NCI-H187 (cell line): ENCODE measurements around the gene ZNF710.

Experiments used
- DNase-seq, 2 experiments: peaks; one replicate each; lab custom pipeline; 2025; lab: John Stamatoyannopoulos, UW

Gene ZNF710

DNA sequence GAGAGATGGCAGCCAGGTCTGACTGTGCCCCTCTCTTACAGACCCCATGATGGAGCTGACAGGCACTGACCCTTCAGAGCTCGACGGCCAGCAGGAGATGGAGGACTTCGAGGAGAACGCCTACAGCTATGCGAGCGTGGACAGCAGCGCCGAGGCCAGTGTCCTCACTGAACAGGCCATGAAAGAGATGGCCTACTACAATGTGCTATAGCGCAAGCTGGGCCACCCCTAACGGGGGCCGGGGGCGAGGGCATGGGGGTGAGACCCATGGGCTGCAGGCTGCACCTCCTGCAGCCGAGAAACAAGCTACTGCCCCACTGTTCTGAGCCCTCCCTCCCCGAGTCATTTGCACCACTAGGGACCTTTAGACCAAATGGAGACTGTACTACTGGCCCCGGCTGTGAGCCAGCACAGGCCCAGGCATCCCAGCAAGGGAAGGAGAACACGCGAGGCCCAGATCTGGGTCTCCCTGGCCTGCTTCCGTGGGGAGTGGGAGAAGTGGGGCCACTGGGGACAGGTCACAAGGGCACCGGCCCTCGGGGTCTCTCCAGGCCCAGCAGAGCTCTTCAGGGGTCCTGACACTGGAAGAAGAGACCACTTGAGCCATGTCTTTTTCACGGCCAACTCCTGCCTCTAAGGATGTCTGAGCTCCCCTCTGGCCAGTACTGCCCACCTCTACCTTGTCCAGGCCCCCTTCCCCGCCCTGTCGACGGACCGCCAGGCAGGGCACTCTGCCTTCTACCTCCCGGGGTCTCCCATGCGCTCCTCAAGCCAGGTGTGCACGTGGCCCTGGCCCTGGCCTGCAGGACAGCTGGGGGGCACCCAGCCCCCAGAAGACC is 78.7 kb downstream of the ZNF710 start:
- DNase-seq: no peak

DNA sequence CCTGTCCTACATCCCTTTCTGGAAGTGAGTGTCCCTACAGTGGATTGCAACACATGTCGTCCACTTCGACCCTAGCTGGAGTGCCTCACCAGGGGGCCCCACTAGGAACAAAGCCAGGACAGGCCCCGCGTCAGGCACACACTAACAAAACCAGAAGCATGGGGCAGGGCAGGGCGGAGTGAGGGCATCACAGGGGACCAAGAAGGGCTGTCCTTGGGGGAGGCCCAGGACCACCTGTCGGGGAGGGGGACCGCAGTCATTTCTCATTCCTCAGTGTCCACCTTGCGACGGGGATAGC is 79.3 kb downstream of the ZNF710 start:
- no peak for DNase-seq

DNA sequence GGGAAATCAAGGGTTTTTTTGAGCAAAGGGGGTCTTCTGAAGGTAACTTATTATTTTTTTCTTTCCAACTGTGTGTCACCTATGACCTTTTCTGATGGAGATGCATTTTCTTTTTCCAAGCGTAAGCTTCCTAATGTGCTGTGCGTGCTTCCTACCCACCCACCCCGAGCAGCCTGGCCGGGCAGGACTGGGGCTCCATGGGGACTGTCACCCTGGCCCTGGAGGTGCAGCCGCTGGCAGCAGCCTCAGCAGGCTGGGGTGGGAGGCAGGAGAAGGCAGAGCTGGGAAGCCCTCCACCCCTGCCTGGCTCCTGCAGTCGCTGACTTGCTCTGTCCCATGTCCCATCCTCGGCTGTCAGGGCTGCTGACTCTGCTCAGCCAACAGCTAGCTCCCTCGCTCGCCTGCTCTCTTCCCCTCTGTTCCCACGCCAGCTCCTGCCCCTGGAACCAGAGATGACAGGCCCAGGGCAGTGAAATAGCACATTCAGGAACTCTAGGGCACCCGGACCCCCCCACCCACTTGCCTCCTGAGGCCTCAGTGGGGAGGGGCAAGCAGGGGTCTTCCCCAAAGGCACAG is 79.8 kb downstream of the ZNF710 start:
- no peak for DNase-seq

DNA sequence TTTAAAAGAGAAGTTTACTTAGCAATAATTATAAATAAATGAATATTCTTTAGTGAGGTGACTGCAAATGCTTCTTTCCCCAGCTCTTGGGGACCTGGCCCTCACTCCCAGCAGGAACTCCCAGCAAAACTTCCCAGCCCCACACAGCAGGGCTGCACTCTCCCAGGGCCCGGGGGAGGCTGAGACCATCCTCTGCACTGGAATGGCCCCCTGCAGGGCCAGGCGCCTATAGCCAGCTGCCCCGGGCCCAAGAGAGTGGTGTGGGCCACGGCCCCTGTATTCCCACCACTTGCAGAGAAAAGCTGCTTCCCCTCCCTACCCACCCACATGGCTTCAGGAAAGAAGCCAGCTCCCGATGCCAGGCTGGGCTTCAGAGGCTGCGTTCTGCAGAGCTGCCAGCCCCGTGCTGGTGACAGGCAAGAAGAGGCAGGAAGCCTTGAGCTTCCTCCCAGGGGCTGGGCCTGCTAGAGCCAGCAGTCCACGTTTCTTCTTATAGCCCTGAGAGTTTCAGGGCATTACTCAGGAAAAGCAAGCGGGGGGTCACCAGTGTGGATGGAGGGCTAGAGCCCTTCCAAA is 81.1 kb downstream of the ZNF710 start:
- DNase-seq: no peak

DNA sequence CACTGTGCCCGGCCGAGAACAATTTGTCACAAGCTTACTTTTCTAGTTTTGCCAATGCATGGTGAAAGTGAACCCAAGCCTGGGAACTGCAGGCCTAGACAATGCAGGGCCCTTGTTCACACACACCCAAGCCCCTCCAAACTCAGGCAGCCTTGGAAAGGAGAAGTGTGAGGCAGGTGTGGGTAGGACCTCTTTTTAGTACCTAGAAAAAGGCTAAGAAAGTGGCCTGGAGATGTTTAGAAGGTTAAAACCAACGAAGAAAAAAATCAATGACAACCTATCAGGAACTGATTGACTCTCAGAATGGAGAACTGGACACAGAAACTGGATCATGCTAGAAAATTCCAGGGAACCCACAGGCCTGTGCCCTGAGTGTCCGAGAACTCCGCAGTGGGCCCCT is 82.3 kb downstream of the ZNF710 start:
- no peak for DNase-seq

DNA sequence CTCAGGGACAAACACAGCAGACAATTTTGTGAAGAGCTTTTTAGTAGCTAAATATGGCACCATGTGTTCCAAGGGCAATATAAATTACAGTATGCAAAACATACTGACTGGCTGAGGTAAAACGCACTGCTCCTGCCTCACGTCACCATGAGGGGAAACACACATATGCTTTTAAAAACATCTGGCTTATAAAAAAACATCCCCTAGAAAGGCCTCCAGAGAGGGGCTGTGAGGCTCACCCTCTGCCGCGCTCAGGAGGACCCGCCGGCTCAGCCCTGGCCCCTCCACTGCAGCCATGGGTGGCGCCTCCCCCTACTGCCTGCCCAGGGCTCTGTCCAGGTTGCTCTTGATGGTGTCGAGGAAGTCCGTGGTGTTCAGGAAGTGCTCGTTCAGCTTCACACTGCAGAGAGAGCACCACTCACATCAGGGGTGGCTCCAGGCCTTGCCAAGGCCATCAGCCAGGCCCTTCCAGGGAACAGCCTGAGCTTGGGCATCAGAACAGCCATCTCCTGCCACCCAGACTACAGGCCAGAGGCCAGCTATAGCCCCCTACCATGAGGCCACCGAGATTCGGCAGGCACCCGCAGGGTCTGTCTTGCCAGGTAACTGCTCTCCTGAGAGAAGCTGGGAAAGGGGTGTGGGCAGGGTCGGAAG is 83.0 kb downstream of the ZNF710 start:
- no peak for DNase-seq

DNA sequence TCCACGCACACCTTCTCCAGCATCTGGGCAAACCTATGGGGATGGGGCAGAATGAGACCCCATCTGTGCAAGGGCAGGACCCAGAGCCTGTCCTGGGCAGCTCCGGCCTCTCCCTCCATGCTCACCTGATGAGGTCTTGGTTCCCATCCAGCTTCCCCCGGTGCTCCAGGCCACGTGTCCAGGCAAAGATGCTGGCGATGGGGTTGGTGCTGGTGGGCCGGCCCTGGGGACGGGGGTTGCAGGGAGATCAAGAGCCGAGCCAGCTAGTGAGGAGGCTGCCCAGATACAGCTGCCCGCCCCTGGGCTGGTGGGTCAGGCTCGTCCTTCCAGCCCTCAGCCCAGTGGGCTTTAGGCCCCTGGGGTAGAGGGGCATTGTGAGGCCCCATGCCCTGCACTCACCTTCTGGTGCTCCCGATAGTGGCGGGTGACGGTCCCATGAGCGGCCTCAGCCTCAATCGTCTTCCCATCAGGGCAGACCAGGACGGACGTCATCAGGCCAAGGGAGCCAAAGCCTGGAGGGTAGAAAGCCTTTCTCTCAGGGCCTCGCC is 83.8 kb downstream of the ZNF710 start:
- DNase-seq: no peak

DNA sequence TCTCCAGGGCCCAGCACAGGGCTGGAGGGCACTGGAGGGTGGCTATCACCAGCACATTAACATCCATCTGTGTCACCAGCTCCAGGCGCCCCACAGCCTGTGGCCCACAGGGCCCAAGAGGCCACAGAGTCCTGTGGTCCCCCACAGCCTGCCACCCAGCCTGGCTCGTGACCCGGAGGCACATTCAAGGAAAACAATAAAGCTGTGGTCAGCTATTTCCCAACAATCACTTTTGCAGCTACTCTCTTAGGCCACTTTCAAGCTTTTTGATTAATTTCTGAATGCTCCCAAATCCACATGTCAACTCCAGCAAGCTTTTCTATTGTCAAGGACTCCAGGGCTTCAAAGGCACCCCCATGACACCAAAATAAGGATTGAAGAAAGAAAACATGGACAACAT is 84.4 kb downstream of the ZNF710 start:
- no peak for DNase-seq

DNA sequence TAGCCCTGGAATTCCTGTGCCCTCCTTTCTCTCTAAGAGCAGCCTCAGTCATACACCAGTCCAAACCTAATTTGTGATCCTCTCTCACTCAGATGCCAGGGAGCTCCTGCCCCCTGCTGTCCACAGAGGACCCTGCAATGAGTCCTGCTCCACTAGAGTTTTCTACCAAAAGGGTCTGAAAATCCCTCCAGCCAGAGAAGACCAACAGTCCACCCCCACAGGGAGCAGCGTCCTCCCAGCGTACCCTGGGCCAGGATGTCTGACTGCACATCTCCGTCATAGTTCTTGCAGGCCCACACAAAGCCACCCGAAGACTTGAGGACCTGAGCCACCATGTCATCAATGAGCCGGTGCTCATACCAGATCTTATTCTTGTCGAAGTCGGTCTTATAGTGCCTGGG is 85.7 kb downstream of the ZNF710 start:
- DNase-seq: no peak

DNA sequence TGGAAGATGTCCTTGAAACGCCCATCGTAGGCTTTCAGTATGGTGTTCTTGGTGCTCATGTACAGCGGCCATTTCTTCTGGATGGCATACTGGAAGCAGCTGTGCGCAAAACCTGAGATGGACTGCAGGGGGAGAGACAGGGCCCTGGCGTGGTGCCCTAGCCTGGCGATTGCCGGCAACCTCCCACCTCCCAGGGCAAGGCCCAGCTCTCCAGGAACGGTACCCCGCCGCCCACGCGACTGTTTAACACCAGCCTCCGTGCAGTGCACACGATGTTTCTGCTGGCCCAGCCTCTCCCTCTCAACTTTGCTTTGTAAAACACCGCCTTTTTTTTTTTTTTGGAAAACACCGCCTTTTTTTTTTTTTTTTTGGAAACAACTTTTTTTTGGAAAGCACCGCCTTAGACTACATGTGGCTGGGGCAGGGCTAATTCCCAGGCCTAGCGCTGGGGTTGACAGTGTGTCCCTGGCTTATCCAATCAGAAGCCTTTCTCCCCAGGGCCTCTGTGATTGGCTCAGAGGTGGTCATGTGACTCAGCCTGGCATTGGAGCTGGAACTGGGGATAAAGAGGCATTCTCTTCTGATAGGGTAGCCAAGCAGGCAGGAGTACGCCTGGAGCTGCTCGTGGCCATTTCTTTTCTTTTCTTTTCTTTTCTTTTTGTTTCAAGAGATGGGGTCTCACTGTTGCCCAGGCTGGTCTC is 86.5 kb downstream of the ZNF710 start:
- DNase-seq: no peak

DNA sequence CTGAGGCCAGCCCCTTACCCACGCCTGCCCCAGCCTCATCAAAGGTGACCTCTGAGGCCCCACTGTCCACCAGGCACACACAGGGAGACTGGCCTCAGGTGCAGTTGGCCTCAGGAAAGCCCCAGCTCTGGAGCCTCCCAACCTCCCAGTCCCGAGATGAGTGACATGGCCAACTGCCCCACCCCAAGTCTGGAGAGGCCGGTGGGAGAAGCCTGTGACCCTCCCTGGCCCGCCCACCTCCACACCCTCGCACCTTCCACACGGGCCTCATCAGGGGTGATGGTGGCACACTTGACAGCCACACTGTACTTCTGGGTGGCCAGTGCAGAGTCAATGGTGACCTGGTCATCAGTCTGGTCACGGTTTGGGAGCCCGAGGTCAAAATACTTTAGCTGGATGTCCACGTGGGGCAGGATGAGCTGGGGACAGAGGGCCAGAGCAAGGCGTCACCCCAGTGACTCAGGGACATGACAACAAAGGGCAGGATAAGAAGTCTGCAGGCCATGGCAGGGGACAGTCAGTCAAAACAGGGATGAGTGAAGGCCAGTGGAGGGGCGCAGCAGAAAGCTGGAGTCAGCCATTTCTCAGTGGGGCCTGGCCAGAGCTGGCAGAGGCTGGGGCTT is 89.2 kb downstream of the ZNF710 start:
- DNase-seq: no peak

DNA sequence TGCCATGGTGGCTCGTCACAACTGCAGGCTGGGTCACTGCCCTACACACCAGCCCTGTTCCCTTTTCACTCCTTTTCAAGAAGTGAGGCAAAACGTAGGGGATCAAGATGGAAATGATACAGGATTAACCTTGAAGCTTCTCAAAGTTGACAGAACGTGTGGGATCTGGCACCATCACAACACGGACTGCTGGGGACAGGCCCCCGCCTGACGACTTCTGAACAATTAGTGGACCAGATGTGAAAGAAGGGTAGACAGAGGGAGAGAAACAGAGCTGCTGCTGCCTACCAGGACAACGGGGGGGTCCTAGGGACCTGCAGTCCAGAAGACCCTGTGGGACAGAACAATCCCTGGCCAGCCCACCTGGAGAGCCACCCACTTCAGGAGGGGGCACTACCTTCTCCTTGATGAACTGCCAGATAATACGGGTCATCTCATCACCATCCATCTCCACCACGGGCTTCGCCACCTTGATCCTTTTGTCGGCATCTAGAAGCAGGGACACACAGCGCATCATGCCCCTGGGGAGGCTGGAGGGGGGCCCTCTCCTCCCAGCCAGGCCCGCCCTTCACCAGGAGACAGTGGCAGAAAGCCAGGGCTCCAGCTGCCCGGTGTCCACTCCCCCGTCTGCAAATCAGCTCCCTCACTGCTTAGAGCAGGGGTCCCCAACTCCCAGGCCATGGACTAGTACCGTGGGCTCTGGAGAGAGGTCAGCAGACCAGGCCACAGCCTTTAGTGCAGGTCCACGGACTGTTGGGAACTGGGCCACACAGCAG is 90.2 kb downstream of the ZNF710 start:
- no peak for DNase-seq

DNA sequence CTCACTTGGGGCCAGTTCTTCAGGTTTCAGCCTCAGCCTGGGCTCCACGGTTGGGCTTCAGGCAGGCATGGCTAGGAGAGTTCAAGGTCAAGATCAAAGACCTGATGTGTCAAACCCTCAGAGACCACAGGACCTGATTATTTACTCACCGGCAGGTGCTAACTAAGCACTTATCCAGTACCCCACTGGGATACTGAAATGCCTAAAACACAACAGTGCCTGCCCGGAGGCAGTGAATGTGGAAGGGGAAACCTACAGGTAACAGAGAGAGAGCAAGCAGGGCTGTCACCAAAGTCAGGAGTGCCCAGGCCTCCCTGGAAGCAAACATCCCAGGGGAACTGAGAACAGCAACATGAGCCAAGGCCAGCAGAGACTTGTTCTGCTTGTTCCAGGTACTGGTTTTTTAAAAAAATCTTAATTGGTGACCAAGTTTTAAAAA is 94.4 kb downstream of the ZNF710 start:
- DNase-seq: no peak

DNA sequence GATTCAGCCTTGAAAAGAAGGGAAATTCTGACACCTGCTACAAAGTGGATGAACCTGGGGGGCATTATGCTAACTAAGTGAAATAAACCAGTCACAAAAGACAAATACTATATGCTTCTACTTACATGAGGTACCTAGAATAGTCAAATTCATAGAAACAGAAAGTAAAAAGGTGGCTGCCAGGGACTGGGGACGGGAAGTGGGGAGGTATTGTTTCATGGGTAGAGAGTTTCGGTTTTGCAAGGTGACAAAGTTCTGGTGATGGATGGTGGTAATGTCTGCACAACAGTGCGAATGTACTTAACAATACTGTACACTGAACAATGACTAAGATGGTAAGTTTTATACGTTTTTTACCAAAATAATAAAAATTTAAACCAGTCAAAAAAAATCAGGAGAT is 96.4 kb downstream of the ZNF710 start:
- no peak for DNase-seq

DNA sequence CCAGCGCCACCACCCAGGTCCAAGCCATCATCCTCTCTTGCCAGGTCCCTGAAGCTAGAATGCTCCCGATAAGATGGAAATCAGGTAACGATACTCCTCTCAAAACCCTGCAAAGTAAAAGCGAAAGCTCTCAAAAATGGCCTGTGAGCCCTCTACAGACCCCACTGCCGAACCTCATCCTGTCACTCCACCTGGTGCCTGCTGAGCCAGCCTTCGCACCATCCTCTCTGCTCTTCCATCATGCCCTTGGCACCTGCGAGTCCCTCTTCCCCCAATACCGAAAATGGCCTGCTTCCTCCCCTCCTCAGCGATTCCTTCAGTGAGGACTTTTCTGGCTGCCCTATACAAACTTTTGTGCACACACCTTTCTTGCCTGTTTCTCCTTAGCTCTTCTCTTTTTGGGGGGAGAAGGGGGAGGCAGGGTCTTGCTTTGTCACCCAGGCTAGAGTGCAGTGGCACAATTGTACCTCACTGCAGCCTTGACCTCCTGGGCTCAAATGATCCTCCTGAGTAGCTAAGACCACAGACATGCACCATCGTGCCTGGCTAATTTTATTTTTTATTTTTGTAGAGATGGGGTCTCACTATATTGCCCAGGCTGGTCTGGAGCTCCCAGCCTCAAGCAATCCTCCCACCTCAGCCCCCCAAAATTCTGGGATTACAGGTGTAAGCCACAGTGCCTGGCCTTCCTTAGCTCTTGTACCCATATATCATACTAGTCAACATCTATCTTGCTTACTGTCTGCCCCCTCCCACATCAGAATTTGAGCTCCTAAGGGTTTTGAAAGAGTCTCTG is 98.1 kb downstream of the ZNF710 start:
- no peak for DNase-seq

DNA sequence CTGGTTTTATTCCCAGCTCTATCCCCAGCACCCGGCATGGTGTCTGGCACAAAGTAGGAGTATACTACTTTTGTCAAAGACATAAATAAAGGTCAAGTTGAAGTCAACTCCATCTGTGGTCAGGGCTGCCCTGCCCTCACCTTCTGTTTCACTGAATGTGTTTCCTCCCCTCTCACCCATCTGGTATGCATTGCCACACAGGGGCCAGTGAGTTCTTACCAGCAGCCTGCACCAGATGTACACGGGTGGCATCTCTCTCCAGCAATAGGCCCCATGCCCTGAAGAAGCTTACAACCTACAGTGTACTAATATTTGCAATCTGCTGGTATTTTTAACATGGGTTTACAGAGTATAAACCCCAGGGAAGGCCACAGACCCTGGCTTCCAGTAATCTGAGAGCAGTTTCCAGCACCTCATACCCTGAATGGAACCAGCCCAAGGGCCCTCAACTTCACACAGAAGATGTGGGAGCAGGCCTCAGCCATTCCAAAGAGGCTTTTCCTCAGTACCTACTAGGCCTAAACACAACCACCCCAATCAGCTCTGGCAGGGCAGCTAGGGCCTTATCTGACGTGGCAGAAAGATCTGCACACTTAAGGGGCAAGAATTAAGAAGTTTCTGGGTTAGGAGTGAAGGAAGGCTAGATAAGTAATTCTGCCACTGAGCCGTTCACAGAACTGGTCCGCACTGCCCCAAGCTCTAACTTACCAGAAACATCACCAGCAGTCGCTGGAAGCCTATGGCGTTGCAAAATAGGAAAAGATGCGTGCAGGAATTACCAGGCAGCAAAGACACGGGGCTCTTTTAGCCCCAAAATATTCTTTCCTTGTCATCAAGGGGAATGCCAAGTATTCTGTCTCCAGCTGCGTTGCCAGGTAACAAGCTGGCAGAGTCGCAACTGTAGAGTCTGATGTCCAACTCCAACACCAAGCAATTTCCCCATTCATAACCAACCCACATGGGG is 99.0 kb downstream of the ZNF710 start:
- no peak for DNase-seq

DNA sequence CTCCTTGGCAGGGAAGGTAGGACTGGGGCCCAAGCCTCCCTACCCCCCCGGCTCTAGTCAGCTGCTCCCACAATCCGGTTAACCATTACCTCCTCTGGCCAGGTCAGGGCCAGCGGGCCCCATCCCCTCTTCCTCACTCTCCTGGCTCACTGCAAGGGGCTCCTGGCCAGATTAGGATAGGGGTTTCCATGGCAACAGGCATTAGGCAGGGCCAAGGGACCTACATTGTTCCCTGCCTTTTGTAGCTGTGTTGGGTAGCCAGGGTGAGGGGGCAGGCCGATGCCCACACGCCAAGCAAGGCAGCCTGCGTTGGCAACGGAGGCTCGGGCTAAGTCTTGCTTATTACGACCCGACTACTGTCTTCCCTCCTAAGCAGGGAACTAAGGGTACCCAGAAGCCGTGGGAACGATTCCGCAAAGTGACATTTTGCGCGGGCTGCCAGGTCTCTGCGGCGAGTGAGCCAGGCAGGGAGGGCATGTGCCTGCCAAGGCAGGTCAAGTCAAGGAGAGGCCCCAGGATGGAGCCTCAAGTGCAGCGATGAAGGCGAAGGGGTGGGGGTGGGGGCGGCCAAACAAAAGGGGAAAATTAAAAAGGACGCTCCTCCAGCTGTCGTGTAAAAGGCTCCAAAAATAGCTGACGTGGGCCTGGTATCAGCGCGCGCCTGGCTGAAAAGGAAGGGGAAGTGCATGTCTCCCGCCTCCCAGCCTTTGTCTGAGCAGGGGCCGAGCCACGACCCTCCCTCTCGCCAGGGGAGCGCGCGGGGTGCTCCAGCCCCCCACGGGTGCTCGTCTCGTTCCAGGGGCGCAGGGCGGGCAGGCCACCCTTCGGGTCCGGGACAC is 100.2 kb downstream of the ZNF710 start:
- DNase-seq: peak; percentile 26 to 29
